ENCODE data around the gene C1orf198. TPM values are rescaled to one million over a fixed set of nuclear protein-coding genes. Genes with fewer than 3 reads are reported as not detected.

C1orf198 gene
- total RNA-seq, 1 experiment from 2014 or later, result 22.9 TPM

GRCh38 chr1:230857822-230858221, 10.5 kb downstream of the C1orf198 start:
- no peak for TF ChIP-seq FOSL1 (IDR thresholded peaks at IDR 0.05; ENCODE audit: low read depth)
- no peak for TF ChIP-seq TCF7L2 (IDR thresholded peaks at IDR 0.05; ENCODE audit: borderline replicate concordance, extremely low read depth, insufficient read depth, insufficient read length)
- TF ChIP-seq ZFX (IDR thresholded peaks at IDR 0.05), result no peak
- TF ChIP-seq POLR2AphosphoS5 (IDR thresholded peaks at IDR 0.05; ENCODE audit: low read depth, low read length), result no peak
- TF ChIP-seq RAD21 (IDR thresholded peaks at IDR 0.05; ENCODE audit: low read depth), result no peak
- TF ChIP-seq JUND (IDR thresholded peaks at IDR 0.05), result no peak
- no peak for TF ChIP-seq MAX (IDR thresholded peaks at IDR 0.05)
- no peak for TF ChIP-seq CBX3 (IDR thresholded peaks at IDR 0.05; ENCODE audit: low read depth)
- TF ChIP-seq CEBPB (IDR thresholded peaks at IDR 0.05; ENCODE audit: low read depth), result no peak
- TF ChIP-seq SIN3A (IDR thresholded peaks at IDR 0.05; ENCODE audit: low read depth), result no peak
- no peak for TF ChIP-seq CTCF (IDR thresholded peaks at IDR 0.05 in 2 of 3, conservative IDR thresholded peaks at IDR 0.05 in 1 of 3; ENCODE audit: borderline replicate concordance in 1 of 3, insufficient read depth in 1 of 3, low read depth in 2 of 3, low read length in 2 of 3)
- no peak for TF ChIP-seq EGR1 (IDR thresholded peaks at IDR 0.05; ENCODE audit: low read depth)
- TF ChIP-seq YY1 (IDR thresholded peaks at IDR 0.05; ENCODE audit: extremely low read depth, insufficient replicate concordance, low read depth, low read length), result no peak
- no peak for TF ChIP-seq ZBTB33 (IDR thresholded peaks at IDR 0.05; ENCODE audit: extremely low read depth, insufficient replicate concordance, low read length)
- no peak for TF ChIP-seq POLR2A (IDR thresholded peaks at IDR 0.05; ENCODE audit: borderline replicate concordance, extremely low read depth, insufficient read depth, insufficient read length)
- TF ChIP-seq EZH2phosphoT487 (IDR thresholded peaks at IDR 0.05; ENCODE audit: borderline replicate concordance), result no peak
- TF ChIP-seq SRF (IDR thresholded peaks at IDR 0.05; ENCODE audit: low read depth), result no peak
- TF ChIP-seq REST (IDR thresholded peaks at IDR 0.05; ENCODE audit: low read depth), result no peak
- intact Hi-C loops (cut with micrococcal nuclease), result no loop called here
- H3K36me3 ChIP-seq (ENCODE audit: control insufficient read depth in 1 of 2, insufficient read depth in 2 of 2, low read length in 2 of 2), result no peaks in the 10 kb centered on the region; a peak in 2 of 4 replicates
- H3K9me2 ChIP-seq (ENCODE audit: insufficient read depth), result no peaks in the 10 kb centered on the region
- H3K79me2 ChIP-seq (ENCODE audit: insufficient read depth, low read length), result peaks cover 51% of the 10 kb centered on the region
- H3K9ac ChIP-seq (ENCODE audit: low read length), result no peak overlapping the region
- no peaks in the 10 kb centered on the region for H4K20me1 ChIP-seq (ENCODE audit: insufficient read depth)
- no peak overlapping the region for H3K27ac ChIP-seq (ENCODE audit: low read depth, low read length)
- POLR2A ChIA-PET, result no interaction called here
- H3K27me3 ChIP-seq (ENCODE audit: insufficient read depth, low read length), result no peaks in the 10 kb centered on the region
- H3K4me1 ChIP-seq (ENCODE audit: control insufficient read depth in 1 of 2, insufficient read depth in 2 of 2, low read length in 2 of 2), result peaks cover 2 to 7% of the 10 kb centered on the region in 2 experiments; a peak in 3 of 4 replicates
- RAD21 ChIA-PET (ENCODE audit: low non-redundant PET in 1 of 2, low total read pairs in 2 of 2, uncharacterized antibody in 2 of 2, unreplicated experiment in 2 of 2), result no interaction called here
- ATAC-seq (no peak), DNase-seq (ENCODE audit: low read depth, low spot score) (no peak)
- H3K9me3 ChIP-seq (ENCODE audit: control insufficient read depth in 1 of 2, insufficient read depth in 1 of 2, low read depth in 1 of 2, low read length in 2 of 2), result no peaks in the 10 kb centered on the region
- no peak overlapping the region for H3K4me2 ChIP-seq (ENCODE audit: low read length)
- no TSS peak for BruUV-seq (replicated peaks)
- no peak overlapping the region for H3K4me3 ChIP-seq (replicated peaks in 1 of 2; ENCODE audit: low read depth in 1 of 2, low read length in 2 of 2)
- H2AFZ ChIP-seq (ENCODE audit: low read depth, low read length, poor library complexity, severe bottlenecking), result no peak overlapping the region
- CTCF ChIA-PET, result interaction anchor here (1.3 kb wide), 1 partner anchor 9 kb away, joined by 3 read pairs; no protein-coding TSS in a partner anchor

Data from HCT116 (cell line).